ENCODE results near the gene GLRX.

Gene GLRX

DNA sequence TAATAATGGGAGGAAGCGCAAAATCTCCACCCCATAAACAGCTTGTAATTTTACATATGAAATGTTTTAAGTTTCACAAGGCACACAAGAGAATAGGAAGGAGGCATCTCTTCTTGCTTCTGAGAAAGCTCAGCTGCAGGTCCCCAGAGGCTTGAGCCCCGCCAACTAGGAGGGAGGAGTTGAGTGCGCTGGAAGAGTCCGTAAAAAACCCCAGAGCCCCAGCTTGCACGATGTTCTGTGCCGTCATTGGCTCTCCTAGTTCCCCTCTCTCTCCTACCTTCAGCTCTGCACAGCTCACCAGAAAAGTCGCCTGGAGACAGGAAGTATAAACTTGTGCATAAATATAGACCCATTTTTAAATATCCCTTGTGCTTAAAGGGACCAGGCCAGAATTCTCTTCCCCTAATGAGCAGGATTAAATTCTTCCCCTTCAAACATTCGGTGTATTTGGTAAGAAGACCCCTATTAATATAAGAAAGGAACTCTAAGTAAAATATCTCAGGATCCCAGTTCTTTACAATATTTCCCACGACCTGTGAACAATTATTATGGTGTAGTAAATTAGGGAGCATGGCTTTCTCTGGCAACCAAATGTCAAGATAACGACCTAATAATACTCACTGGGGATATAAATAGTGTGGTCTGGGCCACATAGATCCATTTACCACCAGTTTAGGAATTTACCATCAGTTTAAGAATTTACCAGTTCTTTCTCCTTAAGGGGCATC, 13.7 kb downstream of the GLRX start:
- no peak for DNase-seq

DNA sequence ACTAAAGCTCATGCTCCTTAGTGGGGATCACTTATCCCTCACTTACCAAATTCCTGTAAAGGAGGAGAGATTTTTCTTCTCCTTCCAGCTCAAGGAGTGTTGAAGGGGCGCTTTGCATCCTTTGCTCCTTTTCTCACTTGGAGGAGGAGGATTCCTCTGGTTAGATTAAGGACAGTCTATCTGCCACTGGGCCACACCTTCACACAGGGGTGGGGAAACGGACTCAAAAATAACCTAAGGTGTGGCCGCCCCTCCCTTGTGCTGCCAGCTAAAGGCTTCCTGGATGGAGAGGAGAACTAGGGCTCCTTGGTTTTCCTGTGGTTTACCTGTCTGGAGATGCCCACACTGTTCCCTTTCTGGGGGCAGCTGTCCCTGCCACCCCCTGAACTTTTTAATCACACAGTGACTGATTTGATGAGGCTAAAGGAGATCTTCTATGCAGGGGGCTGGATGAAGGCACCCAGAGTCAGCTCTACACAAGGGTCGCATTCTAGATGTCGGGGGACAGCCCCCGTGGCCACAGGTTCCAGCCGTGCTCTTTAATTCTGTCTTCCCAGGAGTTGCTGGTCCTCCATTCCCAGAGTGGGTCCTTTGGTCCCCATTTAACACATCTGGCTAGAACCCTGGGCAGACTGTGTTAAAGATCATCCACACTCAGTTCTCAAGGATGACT, 14.4 kb downstream of the GLRX start:
- DNase-seq, result no peak

DNA sequence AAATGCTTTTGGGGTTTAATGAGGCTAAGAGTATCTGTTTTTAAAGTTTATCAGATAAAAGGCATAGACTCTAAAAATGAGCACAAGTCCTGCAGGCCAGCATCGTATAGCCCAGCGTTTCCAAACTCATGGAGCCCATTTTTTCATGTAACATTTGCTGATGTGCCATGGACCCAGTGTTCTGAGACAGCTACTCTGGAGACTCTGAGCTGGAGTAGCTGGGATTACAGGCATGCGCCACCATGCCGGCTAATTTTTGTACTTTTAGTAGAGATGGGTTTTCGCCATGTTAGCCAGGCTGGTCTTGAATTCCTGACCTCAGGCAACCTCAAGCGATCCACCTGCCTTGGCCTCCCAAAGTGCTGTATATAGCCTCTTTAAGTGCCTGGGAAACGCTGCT, 15.8 kb downstream of the GLRX start:
- DNase-seq, result no peak

DNA sequence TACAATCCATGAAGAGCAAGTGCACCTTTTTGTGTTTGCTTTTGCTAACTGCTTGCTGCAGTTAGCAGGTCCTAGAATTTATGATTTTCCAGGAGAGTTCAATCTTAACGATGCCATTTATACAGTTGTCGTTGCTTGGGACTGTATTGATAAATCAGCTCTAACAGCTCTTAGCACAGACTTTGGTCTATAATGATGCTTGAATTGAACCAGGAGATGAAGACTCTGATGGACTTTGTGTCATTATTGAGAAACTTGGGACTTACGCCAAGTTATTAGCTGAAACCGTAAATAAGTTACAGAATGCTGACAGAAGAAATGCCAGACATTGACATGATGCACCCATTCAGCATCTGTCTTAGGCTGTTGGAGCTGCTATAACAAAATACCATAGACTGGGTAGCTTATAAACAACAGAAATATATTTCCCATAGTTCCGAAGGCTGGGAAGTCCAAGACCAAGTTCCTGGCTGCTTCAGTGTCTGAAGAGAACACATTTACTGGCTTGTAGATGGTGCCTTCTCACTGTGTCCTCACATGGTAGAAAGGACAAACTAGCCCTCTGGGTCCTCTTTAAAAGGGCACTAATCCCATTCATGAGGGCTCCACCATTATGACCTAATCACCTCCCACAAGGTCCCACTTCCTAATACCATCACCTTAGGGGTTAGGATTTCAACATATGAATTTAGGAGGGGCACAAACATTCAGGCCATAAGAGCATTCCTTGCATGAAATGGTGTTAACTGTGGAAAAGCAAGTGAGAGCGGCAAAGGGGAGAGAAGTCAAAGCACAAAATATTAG, 17.6 kb downstream of the GLRX start:
- DNase-seq, result no peak

DNA sequence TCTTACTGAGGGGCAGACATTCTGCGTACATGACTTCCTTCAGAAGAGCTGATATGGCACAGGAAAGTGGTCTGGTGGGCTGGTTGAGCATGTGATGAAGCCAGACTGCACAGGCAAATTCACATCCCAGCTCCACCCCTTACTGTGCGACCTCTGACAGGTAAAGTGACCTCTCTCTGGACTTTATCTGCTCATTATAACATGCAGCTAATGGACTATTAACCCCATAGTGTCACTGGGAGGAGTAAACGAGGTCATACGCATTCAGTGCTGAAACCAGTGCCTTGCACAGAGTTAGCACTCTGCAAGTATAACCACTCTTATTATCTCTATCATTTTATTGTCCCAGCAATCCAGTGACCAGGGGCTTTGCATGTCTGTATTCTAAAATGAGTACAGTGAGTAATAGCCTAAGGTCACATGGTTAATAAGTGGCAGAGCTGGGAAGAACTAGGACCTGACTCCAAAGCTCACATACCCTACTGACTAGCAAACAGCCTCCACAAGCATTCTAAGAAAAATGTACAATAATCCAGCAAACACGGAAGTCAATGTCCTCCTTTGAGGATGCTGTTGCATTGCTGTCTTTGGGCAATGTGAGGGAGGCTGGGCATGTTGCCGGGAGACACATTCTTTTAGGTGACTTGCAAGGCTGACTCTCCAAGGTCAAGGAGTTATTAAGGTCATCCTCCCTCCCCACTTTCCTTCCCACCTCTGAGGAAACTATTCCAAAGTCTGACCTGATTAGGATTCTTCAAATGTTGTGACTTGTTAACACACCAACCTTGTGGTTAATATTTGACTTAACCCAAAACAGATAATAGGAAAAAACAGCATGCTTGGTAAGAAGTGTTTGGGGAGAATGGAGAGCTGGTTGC, 19.0 kb downstream of the GLRX start:
- no peak for DNase-seq

DNA sequence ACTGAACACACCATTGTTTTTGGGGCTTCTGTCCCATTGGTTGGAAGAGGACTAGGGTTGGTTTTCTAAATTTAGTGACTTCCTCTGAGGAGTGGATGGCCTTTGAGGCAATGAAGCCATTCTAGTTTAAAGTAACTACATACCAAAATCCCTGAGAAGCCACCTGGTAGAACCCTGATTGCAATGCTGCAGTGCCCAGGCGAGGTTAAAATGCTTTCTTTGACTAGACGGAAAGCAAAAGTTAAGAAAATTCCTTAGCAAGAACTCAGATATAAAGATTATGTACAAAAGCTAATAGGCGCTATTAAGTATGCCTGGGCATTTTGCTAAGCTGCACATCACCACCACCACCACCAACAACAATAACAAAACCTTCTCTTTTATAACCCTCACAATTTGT, 20.6 kb downstream of the GLRX start:
- DNase-seq, result no peak

DNA sequence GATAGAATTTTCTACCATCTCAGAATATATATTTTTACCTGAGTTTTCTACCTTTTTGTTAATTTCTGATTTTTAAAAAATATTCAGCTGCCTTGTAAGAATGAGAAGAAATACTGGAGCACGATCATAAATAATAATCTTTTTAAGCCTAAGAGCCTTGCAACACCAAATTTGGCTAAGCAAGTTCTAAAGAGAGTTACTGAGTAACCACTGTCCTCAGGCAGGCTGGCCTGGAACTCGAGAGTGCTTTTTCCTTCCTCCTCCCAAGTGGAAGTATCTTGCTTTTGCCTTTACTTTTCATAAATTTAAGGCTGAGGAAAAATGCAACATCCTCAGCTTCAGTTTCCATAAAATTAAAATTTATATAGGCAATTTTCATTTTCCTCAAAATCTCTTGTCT, 21.0 kb downstream of the GLRX start:
- DNase-seq, result no peak

DNA sequence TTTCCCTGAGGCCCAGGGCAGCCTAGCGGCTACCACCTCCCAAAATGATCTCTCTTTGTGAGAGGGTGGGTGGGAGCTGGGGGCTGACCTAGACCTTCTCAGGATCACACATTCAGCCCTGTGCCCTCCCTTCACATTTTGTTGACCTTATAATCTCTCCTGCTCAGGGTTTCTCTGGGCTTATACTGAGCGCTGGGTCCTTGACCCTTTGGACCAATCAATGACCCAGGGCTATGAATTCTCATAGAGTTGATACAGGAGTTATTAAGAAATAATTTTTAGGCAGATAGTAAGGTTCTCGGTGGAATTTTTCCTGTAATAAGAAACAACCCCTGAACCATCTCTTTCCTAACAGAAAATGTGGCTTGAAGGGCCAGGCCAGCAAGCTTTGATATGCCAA, 22.0 kb downstream of the GLRX start:
- no peak for DNase-seq

DNA sequence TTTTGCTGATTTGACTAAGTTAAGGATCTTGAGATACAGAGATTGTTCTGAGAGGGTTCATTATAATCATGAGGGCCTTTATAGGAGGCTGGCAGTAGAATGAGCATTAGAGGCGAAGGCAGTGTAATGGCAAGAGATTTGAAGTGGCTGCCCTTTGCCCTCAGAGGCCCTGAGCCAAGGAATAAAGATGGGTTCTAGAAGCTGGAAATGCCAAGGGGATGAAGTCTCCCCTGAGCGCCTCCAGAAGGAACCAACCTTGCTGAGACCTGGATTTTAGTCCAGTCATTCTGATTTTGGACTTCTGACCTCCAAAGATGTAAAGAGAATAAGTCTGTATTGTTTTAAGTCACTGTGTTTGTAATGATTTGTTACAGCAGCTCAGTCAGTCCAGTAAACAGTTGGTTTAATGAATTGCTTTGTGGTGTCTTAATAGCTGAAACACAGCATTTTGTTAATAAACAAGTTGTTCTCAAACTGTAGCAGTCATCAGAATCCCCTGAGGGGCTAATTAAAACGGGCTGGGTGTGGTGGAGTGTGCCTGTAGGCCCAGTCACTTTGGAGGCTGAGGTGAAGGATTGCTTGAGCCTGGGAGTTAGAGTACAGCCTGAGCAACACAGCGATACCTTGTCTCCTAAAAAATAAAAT, 23.2 kb downstream of the GLRX start:
- no peak for DNase-seq

DNA sequence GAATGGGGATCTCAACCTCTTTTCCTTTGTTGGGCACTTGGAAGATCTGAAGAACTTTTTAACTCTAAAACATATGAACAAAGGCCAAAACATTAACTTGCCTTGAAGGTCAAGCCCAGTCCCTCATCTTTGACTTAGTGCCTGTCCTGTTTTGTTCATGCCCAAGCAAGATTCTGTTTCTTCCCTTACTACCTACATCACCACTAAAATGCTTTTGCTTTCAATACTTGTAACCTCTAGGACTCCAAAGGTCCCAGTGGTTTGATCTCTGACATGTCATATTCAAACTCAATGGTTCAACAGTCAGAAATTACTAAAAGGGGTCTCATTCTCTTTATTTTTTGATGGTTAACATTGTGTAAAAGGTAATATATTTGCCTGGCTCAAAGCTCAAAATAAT, 24.0 kb downstream of the GLRX start:
- DNase-seq, result no peak

DNA sequence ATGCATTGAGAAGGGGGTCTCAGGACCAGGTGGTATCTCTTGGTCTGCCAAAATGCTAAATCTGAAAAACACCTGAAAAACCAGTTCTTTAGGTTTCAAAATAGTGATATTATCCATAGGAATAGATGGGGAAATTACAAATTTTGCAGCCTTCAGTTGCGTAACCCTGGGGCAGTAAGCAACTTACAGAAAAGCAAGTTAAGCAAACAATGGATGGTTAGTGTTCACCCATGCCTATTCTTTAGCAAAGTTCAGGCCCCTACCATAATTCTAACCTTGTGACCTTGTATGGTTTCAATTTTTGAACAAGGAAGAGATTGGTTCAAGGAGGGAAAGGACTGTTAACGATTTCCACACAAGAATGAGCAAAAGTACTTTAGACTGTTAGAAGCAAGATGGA, 24.5 kb downstream of the GLRX start:
- no peak for DNase-seq

DNA sequence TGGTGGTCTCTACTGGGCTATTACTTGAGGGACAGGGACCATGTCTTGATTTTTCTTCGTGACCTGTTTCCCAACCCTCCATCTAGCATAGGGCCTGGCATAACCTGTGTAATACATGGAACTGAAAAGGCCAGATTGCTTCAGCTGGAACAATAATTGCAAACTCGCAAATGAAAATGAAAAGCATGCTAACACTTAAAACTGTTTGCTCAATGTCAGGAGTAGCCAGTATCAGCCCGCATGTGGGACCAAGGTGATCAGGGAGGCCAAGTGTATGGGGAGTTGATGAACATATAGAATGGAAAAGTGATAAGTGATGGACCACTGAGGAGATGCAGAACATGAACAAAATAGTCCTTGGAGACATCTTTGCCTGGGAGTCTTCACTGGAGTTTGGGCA, 25.2 kb downstream of the GLRX start:
- no peak for DNase-seq

DNA sequence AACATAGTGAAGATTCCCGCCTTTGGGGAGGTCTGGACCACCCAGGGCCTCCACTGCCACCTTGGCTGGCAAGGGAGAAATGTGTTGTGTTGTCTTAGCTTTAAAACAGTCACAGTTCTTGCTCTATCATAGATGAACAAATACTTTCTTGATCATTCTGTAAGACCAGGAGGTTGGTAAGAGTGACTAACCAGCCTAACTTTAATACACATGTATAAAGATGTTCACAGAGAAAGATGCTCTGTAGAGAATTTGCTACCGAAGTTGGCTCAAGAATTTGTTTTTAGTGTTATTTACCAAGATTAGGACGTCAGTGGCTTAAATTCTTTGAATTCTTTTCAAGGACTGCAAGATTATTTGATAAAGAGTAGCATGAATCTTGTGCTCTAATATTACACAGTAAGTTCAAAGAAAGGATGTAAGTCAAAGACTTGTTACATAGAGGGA, 28.4 kb downstream of the GLRX start:
- DNase-seq, result no peak

DNA sequence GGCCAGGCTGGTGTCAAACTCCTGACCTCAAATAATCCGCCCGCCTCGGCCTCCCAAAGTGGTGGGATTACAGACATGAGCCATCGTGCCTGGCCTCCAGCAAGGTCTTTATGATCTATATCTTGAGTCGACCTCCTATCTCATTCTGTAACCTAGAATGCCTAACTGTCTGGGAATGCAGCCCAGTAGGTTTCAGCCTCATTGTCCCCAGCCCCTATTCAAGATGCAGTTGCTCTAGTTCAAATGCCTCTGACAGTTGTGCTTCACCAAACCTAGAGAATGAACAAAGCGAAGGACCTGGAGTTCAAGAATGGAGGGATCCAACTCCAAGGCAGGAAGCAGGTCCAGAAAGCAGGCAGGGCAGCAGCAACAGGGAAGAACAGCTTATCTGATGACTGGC, 30.8 kb downstream of the GLRX start:
- DNase-seq, result no peak

DNA sequence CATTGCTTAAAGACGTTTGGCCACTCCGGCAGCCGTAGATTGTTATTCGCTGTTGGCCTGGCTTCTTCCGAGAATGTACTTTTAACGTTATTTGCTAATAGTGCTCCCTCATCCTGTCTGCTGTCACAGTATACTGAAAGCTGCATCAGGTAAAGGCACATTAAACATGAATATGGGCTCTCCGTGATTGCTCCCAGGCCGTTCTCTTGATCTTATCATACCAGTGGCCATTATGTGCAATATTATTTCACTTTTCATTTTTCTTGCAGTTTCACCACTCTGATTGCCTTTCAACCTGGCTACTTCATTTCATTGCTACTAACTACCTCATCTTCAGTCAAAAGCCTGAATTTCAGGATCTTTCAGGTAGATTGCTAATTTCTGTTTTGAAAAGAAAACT, 34.0 kb downstream of the GLRX start:
- no peak for DNase-seq

DNA sequence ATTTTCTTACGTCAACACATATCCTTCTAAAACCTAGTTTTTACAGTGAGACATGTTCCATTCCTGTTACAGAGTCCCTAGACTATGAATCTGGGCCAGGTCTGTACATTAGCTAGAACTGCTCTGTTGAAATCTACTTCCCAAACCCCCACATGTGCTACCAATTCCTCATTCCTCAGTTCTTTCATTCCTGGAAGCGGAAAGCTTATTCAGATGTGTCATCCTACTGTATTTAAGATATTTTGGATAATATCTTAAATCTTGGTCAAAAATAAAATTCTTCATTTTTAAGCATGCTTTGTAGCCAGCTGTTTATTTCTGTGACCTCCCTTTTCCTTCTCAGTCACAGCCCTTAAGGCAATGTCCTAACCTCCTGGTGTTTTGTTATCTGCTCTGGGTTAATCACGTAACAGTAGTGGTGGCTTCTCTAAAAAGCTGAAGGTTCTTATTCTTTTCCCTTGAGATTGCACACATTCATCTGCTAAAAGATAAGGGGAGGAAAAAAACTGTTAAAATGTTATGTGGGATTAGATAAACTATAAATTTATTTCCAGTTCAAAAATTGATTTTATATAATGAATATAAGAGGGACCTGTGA, 35.6 kb downstream of the GLRX start:
- DNase-seq, result no peak

DNA sequence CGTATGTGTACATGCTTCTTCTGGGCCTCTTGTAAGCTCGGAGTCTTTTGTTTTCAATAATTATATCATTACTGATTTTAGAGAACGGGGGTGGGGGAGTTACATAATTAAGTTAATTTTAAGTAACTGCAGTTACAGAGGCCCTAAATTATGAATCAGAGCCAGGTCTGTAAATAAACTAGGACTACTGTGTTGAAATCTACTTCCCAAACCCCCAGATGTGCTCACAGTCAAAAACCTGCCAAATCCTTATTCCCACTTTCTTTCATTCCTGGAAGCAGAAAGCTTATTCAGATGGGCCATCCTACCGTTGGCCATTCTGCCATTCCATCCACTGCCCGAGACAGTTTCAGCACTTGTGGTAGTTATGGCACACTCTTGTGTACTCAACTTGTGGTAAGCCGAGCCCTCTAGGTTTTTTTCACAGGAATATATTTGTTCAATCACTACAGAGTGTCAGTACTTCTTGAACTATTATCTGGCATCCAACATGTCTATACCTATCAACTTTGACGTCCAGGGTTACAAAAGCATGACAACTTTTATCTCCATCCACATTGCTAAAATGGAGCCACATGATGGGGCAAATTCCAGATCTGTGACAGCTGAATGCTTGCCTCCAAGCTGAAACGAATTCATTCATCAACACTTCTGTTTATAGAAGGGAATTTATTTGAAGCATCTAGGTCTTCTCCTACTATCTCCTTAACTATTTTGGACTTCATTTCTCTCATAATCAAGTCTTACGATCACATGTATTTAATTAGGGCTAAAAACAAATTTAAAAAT, 37.8 kb downstream of the GLRX start:
- DNase-seq, result no peak

DNA sequence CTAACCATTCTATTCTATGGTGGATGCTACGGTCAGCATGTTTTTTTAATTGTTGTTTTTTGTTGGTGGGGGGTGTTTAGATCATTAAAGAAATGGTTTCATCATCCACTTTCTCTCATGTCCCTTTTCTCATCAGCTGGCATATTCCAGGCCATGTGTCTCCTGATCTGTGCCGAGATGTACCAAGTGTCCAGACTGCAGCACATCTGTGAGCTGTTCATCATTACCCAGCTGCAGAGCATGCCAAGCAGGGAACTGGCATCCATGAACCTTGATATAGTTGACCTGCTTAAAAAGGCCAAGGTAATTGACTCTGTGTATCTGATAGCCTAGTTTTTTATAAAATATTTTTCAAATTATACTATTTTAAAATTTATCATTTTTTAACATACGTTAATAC, 38.9 kb downstream of the GLRX start:
- DNase-seq, result no peak

DNA sequence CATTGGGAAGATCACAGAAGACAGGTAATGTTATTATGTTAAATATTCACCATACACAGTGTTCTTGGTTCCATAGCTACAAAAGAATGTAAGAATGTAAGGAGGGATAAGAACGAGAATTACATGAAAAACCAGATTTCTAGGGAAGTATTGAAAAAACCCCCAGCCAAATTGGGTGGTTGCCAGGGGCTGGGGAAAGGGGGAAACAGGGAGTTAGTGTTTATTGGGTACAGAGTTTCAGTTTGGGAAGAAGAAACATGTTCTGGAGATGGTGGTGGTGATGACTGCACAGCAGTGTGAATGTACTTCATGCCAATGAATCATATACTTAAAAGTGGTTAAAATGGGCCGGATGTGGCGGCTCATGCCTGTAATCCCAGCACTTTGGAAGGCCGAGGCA, 40.3 kb downstream of the GLRX start:
- DNase-seq, result no peak

DNA sequence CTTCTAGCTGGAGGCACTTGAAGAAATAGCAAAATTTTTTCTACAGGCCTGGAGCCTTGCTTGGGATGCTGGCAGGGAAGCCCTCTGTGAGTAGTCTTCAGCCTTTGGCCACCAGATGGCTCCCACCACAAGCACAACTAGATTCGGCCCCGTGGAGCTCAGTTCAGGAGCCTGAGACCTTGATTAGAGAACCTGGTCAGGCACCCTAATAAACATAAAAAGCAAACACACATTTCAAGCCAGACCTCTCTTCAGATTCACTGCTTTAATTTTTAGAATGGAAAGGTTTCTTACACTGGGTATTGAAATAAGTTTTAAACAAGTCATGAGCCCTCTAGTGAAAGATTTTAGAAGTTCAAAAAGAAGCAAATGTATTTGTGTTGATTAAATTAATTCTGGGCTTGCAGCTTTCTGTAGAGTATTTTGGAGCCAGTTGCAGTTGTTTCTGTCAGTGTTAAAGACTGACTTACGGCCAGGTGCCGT, 41.4 kb downstream of the GLRX start:
- peak; percentile 33 for DNase-seq

DNA sequence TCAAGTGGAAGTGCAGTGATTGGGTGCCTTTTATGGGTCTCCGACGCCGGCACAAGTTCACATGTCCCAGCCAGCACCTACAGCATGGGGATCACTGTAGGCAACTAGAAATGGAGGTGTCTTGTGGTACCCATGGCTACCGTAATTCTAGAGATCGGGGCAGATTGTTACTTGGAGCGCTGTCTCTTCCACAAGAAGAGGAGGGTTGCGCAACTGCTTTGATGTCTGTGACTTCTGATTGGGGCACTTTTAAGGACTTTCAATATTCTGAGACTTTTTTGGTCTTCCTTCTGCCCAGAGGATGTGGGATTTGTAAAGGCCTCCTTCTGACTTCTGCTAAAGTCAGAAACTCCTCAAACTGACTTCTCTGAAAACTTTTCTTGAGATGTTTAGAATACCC, 41.9 kb downstream of the GLRX start:
- no peak for DNase-seq
